T1000 (cell line): ENCODE results near the gene GLIS2.
"Not testable (repeated sequence)": the region's sequence is repeated elsewhere in the genome, so short reads cannot be mapped to it uniquely, and the experiment has no call there.

Source experiments
- DNase-seq: peaks from one replicate; lab custom pipeline; 2025; ENCODE audit warnings: mixed read lengths; lab: John Stamatoyannopoulos, UW

GLIS2 gene

DNA sequence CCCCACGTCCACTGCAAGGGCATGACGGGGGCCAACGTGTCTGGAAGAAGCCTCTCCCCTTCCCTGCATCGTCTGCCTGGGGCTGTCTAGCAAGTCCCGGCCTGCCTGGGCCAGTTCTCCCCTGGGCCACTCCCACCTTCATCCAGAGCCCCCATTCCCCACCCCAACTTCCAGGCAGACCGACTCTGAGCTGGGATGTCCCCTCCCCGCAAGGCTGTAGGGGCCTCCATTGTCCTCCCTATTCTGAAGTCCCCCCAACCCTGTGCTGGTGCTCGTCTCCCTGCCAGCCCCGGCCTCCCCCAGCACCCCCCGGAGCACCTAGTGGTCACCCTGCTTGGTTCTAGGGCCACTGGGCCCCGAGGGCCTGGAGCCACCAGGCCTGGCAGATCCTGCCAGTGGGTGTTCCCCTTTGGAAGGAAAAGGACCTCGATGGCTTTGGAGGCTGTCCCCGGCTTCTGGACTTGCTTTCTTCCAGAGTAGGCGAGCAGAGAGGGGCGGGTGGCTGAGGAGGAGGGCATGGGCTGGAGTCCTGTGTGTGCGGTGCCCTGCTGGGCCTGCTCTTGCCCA lies 4.8 kb downstream of the GLIS2 start:
- no peak for DNase-seq

GRCh38 chr16:4321286-4322120 lies 5.6 kb downstream of the GLIS2 start:
- DNase-seq: no peak

DNA sequence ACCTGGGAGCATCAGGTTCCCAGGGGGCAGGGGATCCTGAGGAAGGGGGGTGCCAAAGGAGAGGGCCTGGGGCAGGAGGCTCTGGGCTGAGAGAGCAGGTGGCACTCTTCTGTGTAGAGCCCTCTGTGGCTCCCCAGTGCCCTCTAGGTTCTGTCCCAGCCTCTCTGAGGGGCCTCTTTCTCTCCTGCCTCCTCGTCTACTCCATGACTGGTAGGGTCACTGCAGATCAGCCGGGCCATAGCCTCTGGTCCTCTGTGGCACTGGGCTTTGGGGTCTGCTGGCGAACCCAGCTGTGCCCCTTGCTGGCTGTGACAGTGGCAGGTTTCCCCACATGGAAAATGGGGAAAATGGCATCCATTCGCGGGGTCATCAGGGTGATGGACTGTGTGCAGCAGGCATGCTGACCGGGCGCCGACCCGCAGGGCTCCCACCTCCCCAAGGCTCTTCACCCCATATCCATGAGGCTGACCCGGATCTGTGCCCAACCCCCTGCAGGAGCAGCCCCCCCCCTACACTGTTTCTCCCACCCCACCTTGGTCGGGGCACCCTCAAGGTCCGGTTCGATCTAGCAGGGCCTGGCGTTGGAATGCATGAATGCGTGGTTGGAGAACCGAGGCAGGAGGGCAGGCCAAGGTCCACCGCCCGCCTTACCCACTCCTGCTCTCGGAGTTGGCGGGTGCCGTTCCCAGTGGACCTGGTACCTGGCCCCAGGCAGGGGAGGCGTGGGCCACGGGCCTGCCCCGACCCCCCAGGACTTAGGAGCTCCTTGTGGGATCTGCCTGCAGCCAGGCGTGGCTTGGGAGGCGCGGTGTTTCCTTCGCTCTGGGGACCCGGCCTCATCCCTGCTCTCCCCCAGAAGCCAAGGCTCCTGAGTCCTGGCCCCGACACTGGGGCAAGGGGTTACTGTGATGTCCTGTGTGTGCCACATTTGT lies 6.5 kb downstream of the GLIS2 start:
- no peak for DNase-seq

GRCh38 chr16:4323071-4323844 lies 7.4 kb downstream of the GLIS2 start:
- DNase-seq: no peak

- no peak for DNase-seq
Observed at GRCh38 chr16:4323845-4324488, 8.1 kb downstream of the GLIS2 start.

GRCh38 chr16:4324492-4325252 lies 8.8 kb downstream of the GLIS2 start:
- no peak for DNase-seq

DNA sequence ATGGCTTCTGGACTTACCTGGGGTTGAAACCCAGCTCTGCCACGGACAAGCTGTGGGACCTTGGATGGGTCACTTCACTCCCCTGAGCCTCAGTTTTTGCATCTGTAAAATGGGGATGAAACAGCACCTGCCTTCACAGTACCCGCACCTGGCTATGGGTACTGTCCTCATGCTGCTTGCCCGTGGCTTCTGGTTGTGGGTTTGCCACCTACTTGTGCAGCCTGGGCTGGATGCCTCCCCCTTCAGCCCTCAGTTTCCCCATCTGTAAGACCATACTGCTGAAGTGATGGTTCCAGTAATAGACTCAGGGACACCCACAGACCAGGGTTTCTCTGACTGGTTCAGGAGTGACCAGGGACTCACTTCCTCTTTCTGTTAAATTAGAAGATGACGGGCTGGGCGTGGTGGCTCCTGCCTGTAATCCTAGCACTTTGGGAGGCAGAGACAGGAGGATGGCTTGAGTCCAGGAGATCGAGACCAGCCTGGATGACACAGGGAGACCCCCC lies 9.4 kb downstream of the GLIS2 start:
- DNase-seq: no peak

DNA sequence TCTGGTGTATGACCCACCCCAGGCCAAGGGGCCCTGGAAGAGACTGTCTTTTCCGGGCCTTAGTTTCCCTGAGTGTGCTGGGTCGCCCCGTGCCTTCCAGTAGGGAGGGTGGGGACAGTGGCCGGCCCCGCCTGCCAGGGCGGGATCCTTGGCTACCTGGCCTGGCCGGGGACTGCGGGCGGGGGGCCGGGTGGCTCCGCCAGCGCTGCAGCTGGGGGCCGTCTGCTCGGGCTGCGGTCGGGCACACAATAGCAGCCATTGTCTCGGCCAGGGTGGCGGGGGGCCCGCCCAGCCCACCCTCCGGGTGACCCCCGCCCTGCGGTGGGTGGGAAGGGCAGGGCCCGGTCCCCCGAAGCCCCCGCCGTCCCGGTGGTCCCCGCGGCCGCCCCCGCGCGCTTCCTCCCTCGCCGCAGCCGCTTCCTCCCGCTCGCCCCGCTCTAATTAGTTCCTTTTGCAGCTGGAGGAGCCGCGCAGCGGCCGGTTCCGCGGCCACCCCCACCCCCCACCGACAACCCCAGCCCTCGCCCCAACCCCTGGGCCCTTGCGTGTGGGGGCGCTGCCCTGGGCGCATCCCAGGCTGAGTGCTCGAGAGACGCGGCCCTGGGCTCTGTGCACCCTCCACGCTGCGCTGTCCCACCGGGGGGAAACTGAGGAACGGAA lies 11.6 kb downstream of the GLIS2 start:
- no peak for DNase-seq

GRCh38 chr16:4328046-4328781 lies 12.3 kb downstream of the GLIS2 start:
- peak; percentile 29 for DNase-seq

DNA sequence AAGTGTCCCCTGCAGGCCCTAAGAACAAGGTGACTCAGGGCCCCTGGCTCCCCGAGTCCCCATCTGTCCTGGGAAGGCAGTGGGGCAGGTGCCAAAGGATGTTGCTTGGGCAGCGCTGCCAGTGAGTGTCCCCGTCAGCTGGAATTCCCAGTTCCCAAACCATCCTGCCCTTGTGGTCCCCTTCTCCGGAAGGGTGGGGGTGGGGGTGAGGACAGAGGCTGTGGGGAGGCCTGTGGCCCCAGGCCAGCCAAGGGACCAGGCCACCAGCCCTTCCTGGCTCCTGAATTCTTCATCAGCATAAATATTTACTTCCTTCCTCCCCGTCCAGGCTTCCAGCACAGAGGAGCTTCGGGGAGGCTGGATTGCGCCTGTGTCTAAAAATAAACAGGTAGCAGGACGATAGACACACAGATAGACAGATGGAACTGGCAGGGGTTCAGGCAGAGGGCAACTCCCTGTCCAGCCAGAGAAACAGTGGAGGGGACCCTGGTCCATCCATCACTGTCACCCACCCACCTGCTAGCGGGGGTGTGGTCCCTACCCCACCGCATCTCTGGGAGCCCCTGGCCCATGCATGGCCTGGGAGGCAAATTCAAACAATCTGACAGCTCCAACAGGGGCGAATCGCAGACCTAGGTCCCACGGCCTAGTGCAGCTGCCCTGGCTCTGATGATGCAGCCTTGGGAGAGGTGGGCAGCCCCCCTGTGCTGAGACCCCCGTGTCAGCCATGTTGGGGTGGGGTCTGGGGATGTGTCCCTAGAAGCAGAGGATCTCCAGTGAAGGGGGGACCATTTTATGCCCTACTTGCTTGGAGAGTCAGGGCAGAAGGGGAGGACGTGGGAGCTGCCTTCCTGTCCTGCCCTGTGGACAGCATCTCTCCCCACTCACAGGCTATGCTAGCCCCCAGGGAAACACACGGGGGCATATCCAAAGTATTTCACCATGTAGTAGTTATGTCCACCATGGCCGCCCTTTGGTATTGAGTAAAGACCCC lies 13.2 kb downstream of the GLIS2 start:
- no peak for DNase-seq

- DNase-seq: peak; percentile 57
Observed at GRCh38 chr16:4330277-4330874, 14.5 kb downstream of the GLIS2 start.

GRCh38 chr16:4332083-4332482 lies 16.2 kb downstream of the GLIS2 start:
- DNase-seq: no peak

GRCh38 chr16:4332623-4333307 lies 16.9 kb downstream of the GLIS2 start:
- DNase-seq: no peak

DNA sequence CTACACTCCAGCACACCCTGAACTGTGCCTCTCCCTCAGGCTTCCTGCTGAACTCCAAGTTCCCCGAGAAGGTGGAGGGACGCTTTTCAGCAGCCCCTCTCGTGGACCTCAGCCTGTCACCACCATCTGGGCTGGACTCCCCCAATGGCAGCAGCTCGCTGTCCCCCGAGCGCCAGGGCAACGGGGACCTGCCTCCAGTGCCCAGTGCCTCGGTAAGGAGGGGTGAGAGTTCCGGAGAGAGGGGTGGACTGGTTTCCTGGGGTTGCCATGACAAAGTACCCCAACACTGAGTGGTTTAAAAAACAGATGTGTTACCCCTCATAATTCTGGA lies 17.4 kb downstream of the GLIS2 start:
- DNase-seq: no peak

DNA sequence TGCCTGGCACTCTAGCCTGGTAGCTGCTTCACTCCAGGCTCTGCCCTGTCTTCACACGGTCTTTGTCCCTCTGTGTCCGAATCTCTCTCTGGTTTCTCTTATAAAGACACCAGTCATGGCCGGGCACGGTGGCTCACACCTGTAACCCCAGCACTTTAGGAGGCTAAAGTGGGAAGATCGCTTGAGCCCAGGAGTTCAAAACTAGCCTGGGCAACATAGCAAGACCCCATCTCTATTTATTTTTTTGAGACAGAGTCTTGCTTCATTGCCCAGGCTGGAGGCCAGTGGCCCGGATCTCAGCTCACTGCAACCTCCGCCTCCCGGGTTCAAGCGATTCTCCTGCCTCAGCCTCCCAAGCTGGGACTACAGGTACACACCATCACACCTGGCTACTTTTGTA lies 17.8 kb downstream of the GLIS2 start:
- not testable (repeated sequence) for DNase-seq

- DNase-seq: no peak
Observed at GRCh38 chr16:4334724-4335495, 19.0 kb downstream of the GLIS2 start.
